ENCODE data around the gene TMEM125. TPM values are rescaled to one million over a fixed set of nuclear protein-coding genes. Genes with fewer than 3 reads are reported as not detected.

The TMEM125 gene
- polyA plus RNA-seq, 1 of the 3 experiments (the other 2 are of a cell fraction), result not detected

- Histone ChIP-seq H3K27ac (ENCODE audit: low read depth in 2 of 2, low read length in 1 of 2) (no peak overlapping the region), H3K4me3 (ENCODE audit: low read depth in 2 of 2, low read length in 1 of 2) (no peak overlapping the region), H3K9me3 (peaks cover 14% of the 10 kb centered on the region; the same call in 1 of the 2 replicates), H2AFZ (ENCODE audit: low read depth) (no peak overlapping the region), H3K27me3 (ENCODE audit: insufficient read depth) (peaks cover 24% of the 10 kb centered on the region; the same call in 1 of the 2 replicates), H3K9ac (no peak overlapping the region), H3K4me2 (no peak overlapping the region), H3F3A (replicated peaks; ENCODE audit: insufficient read depth) (no peaks in the 10 kb centered on the region), H4K20me1 (ENCODE audit: insufficient read depth) (no peaks in the 10 kb centered on the region), H3K79me2 (ENCODE audit: insufficient read depth) (no peaks in the 10 kb centered on the region), H3K36me3 (replicated peaks in 1 of 2; ENCODE audit: control insufficient read depth in 1 of 2, insufficient read depth in 2 of 2, low read length in 1 of 2) (no peaks in the 10 kb centered on the region), H3K4me1 (ENCODE audit: control insufficient read depth in 1 of 2, insufficient read depth in 2 of 2, low read depth in 1 of 2, low read length in 1 of 2) (no peaks in the 10 kb centered on the region), H3K9me2 (no peaks in the 10 kb centered on the region)
- POLR2A ChIA-PET, result no interaction called here
- no peak for TF ChIP-seq TAF1 (IDR thresholded peaks at IDR 0.05; ENCODE audit: borderline replicate concordance, low read depth, low read length)
- no peak for TF ChIP-seq MAX (IDR thresholded peaks at IDR 0.05; ENCODE audit: low read depth)
- TF ChIP-seq FOXJ3 (CRISPR knock-in tag; IDR thresholded peaks at IDR 0.05), result no peak
- no peak for TF ChIP-seq USF1 (IDR thresholded peaks at IDR 0.05; ENCODE audit: borderline replicate concordance, low read depth)
- no peak for TF ChIP-seq ELF1 (IDR thresholded peaks at IDR 0.05)
- no peak for TF ChIP-seq MXI1 (IDR thresholded peaks at IDR 0.05; ENCODE audit: low read depth, low read length)
- no peak for TF ChIP-seq PBX3 (IDR thresholded peaks at IDR 0.05)
- no peak for TF ChIP-seq ZBTB33 (IDR thresholded peaks at IDR 0.05; ENCODE audit: borderline replicate concordance, low read depth)
- TF ChIP-seq RAD21 (IDR thresholded peaks at IDR 0.05; ENCODE audit: low read length), result no peak
- no peak for TF ChIP-seq NRF1 (IDR thresholded peaks at IDR 0.05; ENCODE audit: low read depth, low read length)
- TF ChIP-seq SIN3A (IDR thresholded peaks at IDR 0.05; ENCODE audit: borderline replicate concordance, low read depth, low read length), result no peak
- TF ChIP-seq YY1 (IDR thresholded peaks at IDR 0.05; ENCODE audit: low read depth), result no peak
- TF ChIP-seq SMC3 (IDR thresholded peaks at IDR 0.05; ENCODE audit: low read depth, low read length), result no peak
- no peak for TF ChIP-seq RFX5 (IDR thresholded peaks at IDR 0.05; ENCODE audit: low read length)
- TF ChIP-seq REST (IDR thresholded peaks at IDR 0.05; ENCODE audit: low read depth, low read length), result no peak
- TF ChIP-seq EZH2phosphoT487 (IDR thresholded peaks at IDR 0.05; ENCODE audit: borderline replicate concordance, low read depth), result no peak
- no peak for TF ChIP-seq JUND (IDR thresholded peaks at IDR 0.05)
- no peak for TF ChIP-seq FOSL2 (IDR thresholded peaks at IDR 0.05; ENCODE audit: borderline replicate concordance, low read depth)
- no peak for DNase-seq
- CTCF ChIA-PET, result no interaction called here
- 29% methylated on average over 3 of the region's 3 CpGs for WGBS (ENCODE audit: low lambda C conversion rate)
These were observed 19.4 kb upstream of the TMEM125 start for GRCh38 chr1:43250351-43250761.

All from SK-N-SH (cell line).